Stimulated activated CD8-positive, alpha-beta memory T cell treated with anti-CD3 and anti-CD28 coated beads, Interleukin-4, amount 100 ng/mL, for 48 hours (primary cell): ENCODE results near the gene SGMS1.
"Not testable (repeated sequence)": the region's sequence is repeated elsewhere in the genome, so short reads cannot be mapped to it uniquely, and the experiment has no call there.

ENCODE experiments used
- DNase-seq: peaks from one replicate; pipeline ENCODE4 v3.0.0-alpha.2; 2020

The SGMS1 gene

GRCh38 chr10:50623663-50624412 lies at the start of gene SGMS1:
TSS of gene SGMS1 (minus strand) at chr10:50623956. CDS start at chr10:50344114, 279,842 bp downstream.
- peak; percentile 86 for DNase-seq

- DNase-seq: not testable (repeated sequence)
Measured at GRCh38 chr10:50672152-50672551, 48.4 kb upstream of the SGMS1 start.

- not testable (repeated sequence) for DNase-seq
Measured at GRCh38 chr10:50671645-50672044, 47.9 kb upstream of the SGMS1 start.

- not testable (repeated sequence) for DNase-seq
Measured at GRCh38 chr10:50669957-50670356, 46.2 kb upstream of the SGMS1 start.

GRCh38 chr10:50667353-50667752 lies 43.6 kb upstream of the SGMS1 start:
- DNase-seq: not testable (repeated sequence)

GRCh38 chr10:50662420-50662819 lies 38.7 kb upstream of the SGMS1 start:
- DNase-seq: not testable (repeated sequence)

GRCh38 chr10:50661563-50661962 lies 37.8 kb upstream of the SGMS1 start:
- not testable (repeated sequence) for DNase-seq

GRCh38 chr10:50659865-50660730 lies 36.3 kb upstream of the SGMS1 start:
- DNase-seq: peak; percentile 64

GRCh38 chr10:50659016-50659864 lies 35.5 kb upstream of the SGMS1 start:
- not testable (repeated sequence) for DNase-seq

GRCh38 chr10:50658165-50658564 lies 34.4 kb upstream of the SGMS1 start:
- DNase-seq: no peak

GRCh38 chr10:50653758-50654157 lies 30.0 kb upstream of the SGMS1 start:
- DNase-seq: no peak

GRCh38 chr10:50653142-50653541 lies 29.4 kb upstream of the SGMS1 start:
- DNase-seq: no peak

GRCh38 chr10:50651808-50652207 lies 28.1 kb upstream of the SGMS1 start:
- no peak for DNase-seq

GRCh38 chr10:50650481-50650880 lies 26.7 kb upstream of the SGMS1 start:
- DNase-seq: no peak

- no peak for DNase-seq
Measured at GRCh38 chr10:50648935-50649227, 25.1 kb upstream of the SGMS1 start.

- DNase-seq: no peak
Measured at GRCh38 chr10:50648089-50648934, 24.6 kb upstream of the SGMS1 start.

- DNase-seq: not testable (repeated sequence)
Measured at GRCh38 chr10:50647350-50647749, 23.6 kb upstream of the SGMS1 start.

GRCh38 chr10:50645236-50645635 lies 21.5 kb upstream of the SGMS1 start:
- no peak for DNase-seq

- DNase-seq: no peak
Measured at GRCh38 chr10:50641626-50642025, 17.9 kb upstream of the SGMS1 start.

- no peak for DNase-seq
Measured at GRCh38 chr10:50640238-50640637, 16.5 kb upstream of the SGMS1 start.

- DNase-seq: no peak
Measured at GRCh38 chr10:50636618-50637579, 13.1 kb upstream of the SGMS1 start.
